HUES64 (cell line): ENCODE results near the gene CHN2.

Experiments used
- H3K27ac ChIP-seq: 2 replicates; pipeline ENCODE4 v1.7.0; 2013; ENCODE audit warnings: low read depth, low read length, inconsistent platforms
- H3K27me3 ChIP-seq: 2 replicates; pipeline ENCODE4 v1.6.1; 2013; ENCODE audit warnings: mild to moderate bottlenecking, low read length; ENCODE audit not compliant: insufficient read depth
- H3K36me3 ChIP-seq: 2 replicates; pipeline ENCODE4 v1.6.1; 2013; ENCODE audit warnings: mild to moderate bottlenecking, low read length; ENCODE audit not compliant: insufficient read depth
- H3K4me1 ChIP-seq: 2 replicates; pipeline ENCODE4 v1.6.1; 2013; ENCODE audit warnings: mild to moderate bottlenecking, low read length, moderate library complexity; ENCODE audit not compliant: insufficient read depth
- H3K4me3 ChIP-seq: 2 replicates; pipeline ENCODE4 v1.5.1; 2013; ENCODE audit warnings: mild to moderate bottlenecking, low read length, moderate library complexity
- H3K9ac ChIP-seq: 2 replicates; pipeline ENCODE4 v1.6.1; 2013; ENCODE audit warnings: mild to moderate bottlenecking, low read depth, low read length
- H3K9me3 ChIP-seq: 2 replicates; pipeline ENCODE4 v1.6.1; 2013; ENCODE audit warnings: low read depth, low read length; ENCODE audit not compliant: insufficient read depth
- WGBS: fragments of 150-250, 120-280 bp; methylation state at CpG from one replicate; pipeline ENCODE4 v1.1.7; 2013; ENCODE audit warnings: missing lambda C conversion rate; 5-methylcytosine and 5-hydroxymethylcytosine counted together

Gene CHN2

GRCh38 chr7:29445736-29446135, 251.2 kb downstream of the CHN2 start:
- Histone ChIP-seq H3K9me3 (no peaks in the 10 kb centered on the region), H3K4me1 (peaks cover 22% of the 10 kb centered on the region), H3K4me3 (no peak overlapping the region), H3K9ac (no peak overlapping the region), H3K27ac (no peak overlapping the region), H3K27me3 (peaks cover 26% of the 10 kb centered on the region; the same call in 1 of the 2 replicates), H3K36me3 (no peaks in the 10 kb centered on the region)
- 84% methylated on average over 6 of the region's 6 CpGs for WGBS

- Histone ChIP-seq H3K9ac (no peak overlapping the region), H3K27me3 (peaks cover 18% of the 10 kb centered on the region; the same call in 1 of the 2 replicates), H3K36me3 (no peaks in the 10 kb centered on the region), H3K27ac (no peak overlapping the region), H3K4me3 (no peak overlapping the region), H3K4me1 (peaks cover 10% of the 10 kb centered on the region), H3K9me3 (no peaks in the 10 kb centered on the region)
- WGBS = 95% methylated on average over 2 of the region's 3 CpGs
Observed at GRCh38 chr7:29447828-29448227, 253.3 kb downstream of the CHN2 start.

GRCh38 chr7:29449569-29450260, 255.1 kb downstream of the CHN2 start:
- Histone ChIP-seq H3K36me3 (no peaks in the 10 kb centered on the region), H3K27me3 (peaks cover 4% of the 10 kb centered on the region; the same call in 1 of the 2 replicates), H3K27ac (no peak overlapping the region), H3K9me3 (no peaks in the 10 kb centered on the region), H3K4me1 (peaks cover 10% of the 10 kb centered on the region), H3K9ac (no peak overlapping the region), H3K4me3 (no peak overlapping the region)
- WGBS = 97% methylated on average over 3 of the region's 3 CpGs

GRCh38 chr7:29453021-29453420, 258.4 kb downstream of the CHN2 start:
- Histone ChIP-seq H3K36me3 (no peaks in the 10 kb centered on the region), H3K4me1 (peaks cover 8% of the 10 kb centered on the region; the same call in 1 of the 2 replicates), H3K9ac (no peak overlapping the region), H3K4me3 (no peak overlapping the region), H3K27me3 (no peaks in the 10 kb centered on the region), H3K27ac (no peak overlapping the region), H3K9me3 (no peaks in the 10 kb centered on the region)
- WGBS = 83% methylated on average over 1 of the region's 2 CpGs

GRCh38 chr7:29454464-29454863, 259.9 kb downstream of the CHN2 start:
- no peaks in the 10 kb centered on the region for H3K36me3 ChIP-seq
- H3K27ac ChIP-seq = no peak overlapping the region
- no peak overlapping the region for H3K4me3 ChIP-seq
- 91% methylated on average over 4 of the region's 4 CpGs for WGBS
- no peak overlapping the region for H3K9ac ChIP-seq
- H3K9me3 ChIP-seq = no peaks in the 10 kb centered on the region
- peaks cover 8% of the 10 kb centered on the region; the same call in 1 of the 2 replicates for H3K4me1 ChIP-seq
- no peaks in the 10 kb centered on the region for H3K27me3 ChIP-seq

GRCh38 chr7:29454899-29455451, 260.4 kb downstream of the CHN2 start:
- Histone ChIP-seq H3K36me3 (no peaks in the 10 kb centered on the region), H3K27me3 (no peaks in the 10 kb centered on the region), H3K27ac (no peak overlapping the region), H3K9ac (no peak overlapping the region), H3K4me3 (no peak overlapping the region), H3K9me3 (no peaks in the 10 kb centered on the region), H3K4me1 (peaks cover 8% of the 10 kb centered on the region; the same call in 1 of the 2 replicates)
- 96% methylated on average over 5 of the region's 5 CpGs for WGBS

GRCh38 chr7:29457141-29457561, 262.6 kb downstream of the CHN2 start:
- WGBS = 46% methylated on average over 7 of the region's 7 CpGs

GRCh38 chr7:29457565-29458011, 263.0 kb downstream of the CHN2 start:
- peaks cover 8% of the 10 kb centered on the region; the same call in 1 of the 2 replicates for H3K4me1 ChIP-seq
- WGBS = 50% methylated on average over 7 of the region's 7 CpGs
- no peak overlapping the region for H3K9ac ChIP-seq
- H3K27me3 ChIP-seq = no peaks in the 10 kb centered on the region
- no peak overlapping the region for H3K27ac ChIP-seq
- no peaks in the 10 kb centered on the region for H3K36me3 ChIP-seq
- H3K9me3 ChIP-seq = no peaks in the 10 kb centered on the region
- no peak overlapping the region for H3K4me3 ChIP-seq

More at GRCh38 chr7:29457141-29457561, 262.6 kb downstream of the CHN2 start:
- no peak overlapping the region for H3K4me3 ChIP-seq
- H3K36me3 ChIP-seq = no peaks in the 10 kb centered on the region
- no peaks in the 10 kb centered on the region for H3K9me3 ChIP-seq
- H3K9ac ChIP-seq = no peak overlapping the region
- H3K4me1 ChIP-seq = peaks cover 8% of the 10 kb centered on the region; the same call in 1 of the 2 replicates
- no peak overlapping the region for H3K27ac ChIP-seq
- no peaks in the 10 kb centered on the region for H3K27me3 ChIP-seq

- Histone ChIP-seq H3K27me3 (no peaks in the 10 kb centered on the region), H3K27ac (no peak overlapping the region), H3K4me3 (no peak overlapping the region), H3K9me3 (no peaks in the 10 kb centered on the region), H3K36me3 (no peaks in the 10 kb centered on the region), H3K4me1 (peaks cover 8% of the 10 kb centered on the region; the same call in 1 of the 2 replicates), H3K9ac (no peak overlapping the region)
- WGBS = 78% methylated on average over 7 of the region's 7 CpGs
Observed at GRCh38 chr7:29458933-29459332, 264.4 kb downstream of the CHN2 start.

- Histone ChIP-seq H3K9me3 (no peaks in the 10 kb centered on the region), H3K27me3 (no peaks in the 10 kb centered on the region), H3K4me1 (peaks cover 8% of the 10 kb centered on the region; the same call in 1 of the 2 replicates), H3K27ac (no peak overlapping the region), H3K36me3 (no peaks in the 10 kb centered on the region), H3K9ac (no peak overlapping the region), H3K4me3 (no peak overlapping the region)
- WGBS = 89% methylated on average over 8 of the region's 8 CpGs
Observed at GRCh38 chr7:29459589-29459988, 265.0 kb downstream of the CHN2 start.

GRCh38 chr7:29461996-29462395, 267.4 kb downstream of the CHN2 start:
- H3K27ac ChIP-seq = no peak overlapping the region
- H3K9ac ChIP-seq = no peak overlapping the region
- whole genome bisulfite sequencing = over 99% methylated on average over 4 of the region's 4 CpGs
- H3K4me3 ChIP-seq = no peak overlapping the region
- H3K9me3 ChIP-seq = no peaks in the 10 kb centered on the region
- H3K36me3 ChIP-seq = no peaks in the 10 kb centered on the region
- peaks cover 8% of the 10 kb centered on the region; the same call in 1 of the 2 replicates for H3K4me1 ChIP-seq
- H3K27me3 ChIP-seq = no peaks in the 10 kb centered on the region
